ENCODE measurements around the gene XRCC4. TPM values are rescaled to one million over a fixed set of nuclear protein-coding genes. Genes with fewer than 3 reads are reported as not detected.
"Not testable (repeated sequence)": the region's sequence is repeated elsewhere in the genome, so short reads cannot be mapped to it uniquely, and the experiment has no call there.

The XRCC4 gene
- total RNA-seq, 1 donor = 5.0 TPM

DNA sequence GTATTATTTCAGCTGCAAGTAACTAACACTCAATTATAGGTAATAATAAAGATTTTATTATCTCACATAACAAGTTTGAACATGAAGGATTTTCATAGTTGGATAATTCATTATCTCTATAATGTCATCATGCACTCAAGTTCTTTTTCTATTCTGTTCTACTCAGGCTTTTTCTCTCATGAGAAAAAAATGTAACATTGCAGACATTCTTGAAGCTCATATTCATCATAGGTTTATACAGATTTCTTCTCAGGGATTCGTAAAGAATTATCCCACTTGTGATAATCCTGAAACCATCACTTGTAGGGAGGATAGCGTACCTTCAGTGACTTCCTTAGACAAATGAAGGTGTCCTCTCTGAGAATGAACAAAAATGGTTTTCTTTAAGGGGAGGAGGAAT lies 150.3 kb downstream of the XRCC4 start:
- Histone ChIP-seq H3K4me1 (ENCODE audit: insufficient read depth, low read length) (no peaks in the 10 kb centered on the region), H3K4me3 (ENCODE audit: low read length) (no peak overlapping the region), H3K27me3 (ENCODE audit: insufficient read depth, low read length) (no peaks in the 10 kb centered on the region), H3K9me3 (ENCODE audit: low read depth, low read length) (no peaks in the 10 kb centered on the region)

DNA sequence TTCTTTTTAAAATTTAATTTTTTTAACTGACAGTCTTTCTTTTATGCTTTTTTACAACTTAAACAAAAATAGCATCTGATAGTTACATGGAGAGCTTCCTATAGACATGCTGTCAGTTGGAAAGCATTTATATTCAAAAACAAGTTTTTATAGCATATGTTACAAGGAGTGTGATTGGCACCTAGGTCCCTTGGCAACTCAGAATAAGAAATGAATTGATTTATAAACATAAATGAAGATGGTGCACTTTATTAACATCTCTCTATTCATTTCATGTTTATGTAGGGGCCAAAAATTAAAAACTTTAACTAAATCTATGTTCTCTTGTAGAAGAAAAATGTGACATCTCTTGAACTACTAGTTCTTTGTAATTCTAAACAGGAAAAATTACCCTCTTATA lies 153.2 kb downstream of the XRCC4 start:
- Histone ChIP-seq H3K9me3 (ENCODE audit: low read depth, low read length) (no peaks in the 10 kb centered on the region), H3K27me3 (ENCODE audit: insufficient read depth, low read length) (no peaks in the 10 kb centered on the region), H3K4me1 (ENCODE audit: insufficient read depth, low read length) (no peaks in the 10 kb centered on the region), H3K4me3 (ENCODE audit: low read length) (no peak overlapping the region)

DNA sequence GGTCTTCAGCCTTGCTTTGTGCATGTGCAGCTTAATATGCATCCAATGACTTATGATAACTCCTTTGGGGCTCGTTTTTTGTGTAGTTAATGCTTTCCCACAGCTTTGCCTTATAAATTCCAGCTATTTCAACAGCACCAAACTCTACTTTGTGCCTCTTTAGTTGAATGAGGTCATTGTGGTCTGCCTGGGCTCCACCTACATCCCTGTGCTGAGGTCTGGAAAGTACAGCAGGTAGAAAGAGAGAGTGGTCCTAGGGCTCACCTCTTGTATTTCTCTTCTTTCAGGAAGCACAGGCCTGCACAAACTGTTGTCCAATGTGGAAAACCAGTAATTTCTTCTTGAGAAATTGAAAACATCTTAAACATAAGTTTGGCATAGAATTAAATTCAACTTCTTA lies 167.2 kb downstream of the XRCC4 start:
- Histone ChIP-seq H3K9me3 (ENCODE audit: low read depth, low read length) (no peaks in the 10 kb centered on the region), H3K4me1 (ENCODE audit: insufficient read depth, low read length) (no peaks in the 10 kb centered on the region), H3K4me3 (ENCODE audit: low read length) (no peak overlapping the region), H3K27me3 (ENCODE audit: insufficient read depth, low read length) (no peaks in the 10 kb centered on the region)

DNA sequence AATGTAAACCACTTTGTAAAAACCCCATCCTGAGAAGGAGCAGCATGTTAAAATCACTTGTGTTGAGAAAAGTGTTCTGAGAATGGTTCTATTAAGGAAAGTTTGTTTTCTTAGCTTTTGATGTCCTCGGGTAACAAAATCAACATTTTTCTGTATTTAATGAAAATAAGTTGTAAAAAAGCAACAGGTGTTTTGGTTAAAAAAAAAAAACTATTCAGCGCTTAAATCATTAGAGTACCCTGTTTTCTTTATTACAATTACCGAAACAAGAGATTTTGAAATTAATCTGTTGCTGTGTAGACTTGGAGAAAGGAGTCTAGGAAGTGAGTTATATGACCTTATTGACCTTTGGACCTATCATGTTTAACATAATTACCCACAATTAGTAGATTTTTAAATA lies 167.7 kb downstream of the XRCC4 start:
- H3K4me1 ChIP-seq (ENCODE audit: insufficient read depth, low read length) = no peaks in the 10 kb centered on the region

DNA sequence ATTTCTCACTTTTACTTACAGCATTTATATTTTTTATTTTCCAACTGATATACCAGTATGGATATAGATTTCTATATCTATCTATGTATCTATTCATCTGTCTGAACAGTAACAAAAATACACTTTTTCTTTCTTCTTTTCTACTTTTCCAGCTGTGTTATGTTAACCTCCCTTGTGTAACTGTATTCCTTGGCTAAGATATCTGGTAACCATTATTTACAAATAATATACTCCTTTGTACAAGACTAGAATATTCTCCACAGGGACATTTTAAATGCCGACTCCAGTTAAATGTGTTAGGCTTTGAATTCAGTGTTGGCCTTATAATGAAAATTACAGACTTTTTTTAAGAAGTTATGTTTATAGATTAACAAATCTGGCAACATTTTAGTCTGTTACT lies 168.7 kb downstream of the XRCC4 start:
- H3K9me3 ChIP-seq (ENCODE audit: low read depth, low read length) = no peaks in the 10 kb centered on the region
- H3K4me3 ChIP-seq (ENCODE audit: low read length) = no peak overlapping the region
- H3K27me3 ChIP-seq (ENCODE audit: insufficient read depth, low read length) = no peaks in the 10 kb centered on the region
- H3K4me1 ChIP-seq (ENCODE audit: insufficient read depth, low read length) = no peaks in the 10 kb centered on the region

More for the DNA sequence above, 167.7 kb downstream of the XRCC4 start:
- H3K9me3 ChIP-seq (ENCODE audit: low read depth, low read length) = no peaks in the 10 kb centered on the region
- no peaks in the 10 kb centered on the region for H3K27me3 ChIP-seq (ENCODE audit: insufficient read depth, low read length)
- no peak overlapping the region for H3K4me3 ChIP-seq (ENCODE audit: low read length)

DNA sequence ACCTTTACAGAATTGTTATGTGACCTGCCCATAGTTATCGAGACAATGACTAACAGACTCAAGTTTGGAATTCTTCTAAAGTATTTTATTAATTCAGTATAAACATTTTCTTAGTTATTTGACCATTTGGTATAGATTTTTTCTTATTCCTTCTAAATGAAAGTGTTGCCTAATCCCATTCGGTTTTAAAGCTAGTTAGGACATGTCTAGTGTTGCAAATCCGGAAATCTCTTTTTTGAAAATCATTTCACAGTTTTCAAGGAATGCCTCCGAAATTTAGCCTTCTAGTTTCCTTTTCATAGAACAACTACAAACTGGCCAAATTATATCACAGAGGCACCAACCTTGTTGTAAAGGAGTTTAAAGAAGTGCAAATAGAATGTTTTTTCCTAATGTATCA lies 171.8 kb downstream of the XRCC4 start:
- no peaks in the 10 kb centered on the region for H3K27me3 ChIP-seq (ENCODE audit: insufficient read depth, low read length)
- no peak overlapping the region for H3K4me3 ChIP-seq (ENCODE audit: low read length)
- no peaks in the 10 kb centered on the region for H3K4me1 ChIP-seq (ENCODE audit: insufficient read depth, low read length)
- H3K9me3 ChIP-seq (ENCODE audit: low read depth, low read length) = no peaks in the 10 kb centered on the region

DNA sequence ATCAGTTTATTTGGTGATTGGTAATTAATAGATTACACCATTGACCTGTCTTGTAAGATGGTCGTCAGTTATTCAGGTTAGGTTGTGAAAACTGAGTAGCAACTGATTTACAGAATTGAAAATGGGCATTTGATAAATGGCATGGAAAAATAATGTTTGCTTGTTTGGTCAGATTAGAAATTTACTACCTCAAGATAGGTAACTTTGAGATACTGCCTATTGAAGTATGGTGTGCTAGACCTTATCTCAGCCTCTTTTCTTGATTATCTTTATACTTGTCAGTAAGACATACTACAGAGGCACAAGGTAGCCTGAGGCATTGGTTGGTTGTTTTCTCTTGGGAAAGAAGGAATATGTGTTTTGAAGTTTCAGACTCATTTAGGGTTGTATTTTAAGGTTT lies 174.5 kb downstream of the XRCC4 start:
- H3K27me3 ChIP-seq (ENCODE audit: insufficient read depth, low read length) = no peaks in the 10 kb centered on the region
- H3K9me3 ChIP-seq (ENCODE audit: low read depth, low read length) = no peaks in the 10 kb centered on the region
- H3K4me3 ChIP-seq (ENCODE audit: low read length) = no peak overlapping the region
- H3K4me1 ChIP-seq (ENCODE audit: insufficient read depth, low read length) = no peaks in the 10 kb centered on the region

DNA sequence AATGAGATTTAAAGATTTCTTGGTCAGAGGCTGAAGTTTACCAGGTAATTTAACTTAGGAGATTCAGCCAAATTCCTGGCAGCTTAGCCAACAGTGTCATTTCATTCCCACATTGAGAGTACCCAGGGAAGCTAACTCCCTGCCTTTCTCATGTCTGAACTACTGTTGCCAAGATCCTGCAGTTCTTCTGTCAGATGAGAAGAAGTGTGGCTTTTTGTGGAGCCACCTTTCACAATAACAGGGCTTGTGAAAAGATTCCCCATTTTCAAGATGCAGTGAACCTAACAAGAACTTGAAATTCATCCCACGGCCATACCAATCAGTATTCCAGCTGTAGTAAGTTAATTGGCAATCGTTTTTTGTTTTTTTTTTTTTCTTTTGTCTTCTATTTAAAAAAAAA lies 176.4 kb downstream of the XRCC4 start:
- no peaks in the 10 kb centered on the region for H3K4me1 ChIP-seq (ENCODE audit: insufficient read depth, low read length)

DNA sequence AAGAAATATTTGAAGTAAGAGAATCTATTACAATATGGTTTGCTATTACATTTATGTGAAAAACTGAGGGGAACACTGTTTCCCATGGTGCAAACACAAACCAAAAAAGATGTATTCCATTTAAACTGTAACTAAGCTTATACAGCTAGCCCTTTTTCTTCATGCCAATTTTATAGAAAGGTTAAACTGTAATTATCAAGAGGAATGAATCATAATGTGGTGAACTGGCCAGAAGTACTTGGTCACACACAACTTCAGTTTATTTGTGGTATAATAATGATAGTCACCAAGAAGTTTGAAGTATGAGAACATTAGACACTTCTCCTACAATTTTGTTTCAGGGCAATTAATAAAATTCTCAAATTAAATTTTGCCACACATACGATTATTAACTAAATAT lies 177.9 kb downstream of the XRCC4 start:
- no peaks in the 10 kb centered on the region for H3K27me3 ChIP-seq (ENCODE audit: insufficient read depth, low read length)
- H3K4me1 ChIP-seq (ENCODE audit: insufficient read depth, low read length) = no peaks in the 10 kb centered on the region
- H3K4me3 ChIP-seq (ENCODE audit: low read length) = no peak overlapping the region
- H3K9me3 ChIP-seq (ENCODE audit: low read depth, low read length) = no peaks in the 10 kb centered on the region

More for the DNA sequence above, 176.4 kb downstream of the XRCC4 start:
- Histone ChIP-seq H3K4me3 (ENCODE audit: low read length) (no peak overlapping the region), H3K27me3 (ENCODE audit: insufficient read depth, low read length) (no peaks in the 10 kb centered on the region), H3K9me3 (ENCODE audit: low read depth, low read length) (no peaks in the 10 kb centered on the region)

DNA sequence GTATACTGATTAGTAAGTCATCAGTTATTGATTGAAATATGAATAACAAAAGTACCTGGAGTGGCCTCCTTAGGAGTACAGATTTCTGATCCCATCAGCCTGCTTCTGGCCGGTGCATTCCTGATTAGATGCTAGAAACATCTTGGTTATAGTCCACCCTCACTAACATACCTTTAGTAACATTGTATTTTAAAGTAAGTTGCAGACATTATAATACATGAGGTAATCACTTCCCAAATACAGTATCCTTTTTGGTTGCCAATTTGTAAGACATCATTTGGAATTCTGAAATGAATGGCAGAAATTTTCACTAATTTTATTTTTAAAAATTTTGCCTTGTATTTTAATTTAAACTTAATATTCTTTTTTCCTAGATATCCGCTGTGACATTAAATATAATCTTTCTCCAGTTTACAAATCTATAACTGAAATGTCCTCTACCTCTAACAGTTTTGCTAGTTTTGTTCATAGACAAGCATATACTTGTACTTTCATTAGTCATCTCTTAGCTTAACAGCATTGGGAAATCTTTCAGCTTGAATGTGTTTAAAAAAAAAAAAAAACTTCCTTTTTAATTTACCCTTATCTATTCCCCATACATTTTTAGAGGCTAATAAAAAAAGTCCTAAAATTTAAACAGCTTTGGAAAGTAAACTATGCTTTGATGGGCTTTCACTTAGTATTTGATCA lies 178.9 kb downstream of the XRCC4 start:
- Histone ChIP-seq H3K9me3 (ENCODE audit: low read depth, low read length) (no peaks in the 10 kb centered on the region), H3K4me1 (ENCODE audit: insufficient read depth, low read length) (no peaks in the 10 kb centered on the region), H3K4me3 (ENCODE audit: low read length) (no peak overlapping the region), H3K27me3 (ENCODE audit: insufficient read depth, low read length) (no peaks in the 10 kb centered on the region)

DNA sequence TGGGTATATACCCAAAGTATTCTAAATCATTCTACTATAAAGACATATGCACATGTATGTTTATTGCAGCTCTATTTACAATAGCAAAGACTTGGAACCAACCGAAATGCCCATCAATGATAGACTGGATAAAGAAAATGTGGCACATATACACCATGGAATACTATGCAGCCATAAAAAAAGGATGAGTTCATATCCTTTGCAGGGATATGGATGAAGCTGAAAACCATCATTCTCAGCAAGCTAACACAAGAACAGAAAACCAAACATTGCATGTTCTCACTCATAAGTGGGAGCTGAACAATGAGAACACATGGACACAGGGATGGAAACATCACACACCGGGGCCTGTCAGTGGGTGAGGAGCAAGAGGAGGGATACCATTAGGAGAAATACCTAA lies 180.3 kb downstream of the XRCC4 start:
- not testable (repeated sequence) for H3K9me3 ChIP-seq (ENCODE audit: low read depth, low read length); H3K4me1 ChIP-seq (ENCODE audit: insufficient read depth, low read length); H3K4me3 ChIP-seq (ENCODE audit: low read length); H3K27me3 ChIP-seq (ENCODE audit: insufficient read depth, low read length)

DNA sequence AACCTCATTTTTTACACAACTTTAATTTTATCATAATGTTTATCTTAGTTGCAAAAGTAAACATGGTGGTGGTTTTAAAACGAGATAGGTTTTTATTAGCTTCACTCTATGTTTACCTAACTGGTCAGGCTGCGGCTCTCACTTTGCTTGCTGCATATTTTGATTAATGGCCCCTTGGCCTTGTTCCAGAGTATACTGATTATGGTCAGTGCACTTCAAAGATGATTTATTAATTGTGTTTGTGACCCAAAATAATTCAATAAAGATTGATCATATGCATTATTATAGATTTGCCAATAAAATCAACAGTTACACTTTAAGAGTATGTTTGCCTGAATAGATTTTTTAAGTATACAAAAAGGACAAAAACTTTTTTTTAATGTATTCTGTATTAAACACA lies 188.0 kb downstream of the XRCC4 start:
- H3K27me3 ChIP-seq (ENCODE audit: insufficient read depth, low read length) = no peaks in the 10 kb centered on the region

DNA sequence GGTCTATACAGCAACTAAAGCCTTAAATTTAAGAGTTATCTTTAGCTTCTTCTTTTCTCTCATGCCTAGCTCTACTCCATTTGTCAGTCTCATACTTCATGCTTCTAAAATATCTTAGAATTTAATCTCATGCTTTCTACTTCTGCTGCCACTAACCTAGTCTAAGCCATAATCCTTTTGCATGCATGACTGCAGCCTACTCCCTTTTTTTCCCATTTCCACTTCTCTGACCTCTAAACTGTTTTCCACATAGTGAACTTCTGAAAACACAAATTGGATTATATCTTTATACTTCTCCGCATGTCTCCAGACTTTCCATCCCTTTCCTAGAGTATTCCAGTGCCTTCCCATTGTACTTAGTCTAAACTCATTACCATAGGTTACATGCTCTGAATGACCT lies 193.0 kb downstream of the XRCC4 start:
- Histone ChIP-seq H3K9me3 (ENCODE audit: low read depth, low read length) (no peaks in the 10 kb centered on the region), H3K27me3 (ENCODE audit: insufficient read depth, low read length) (no peaks in the 10 kb centered on the region), H3K4me1 (ENCODE audit: insufficient read depth, low read length) (no peaks in the 10 kb centered on the region), H3K4me3 (ENCODE audit: low read length) (no peak overlapping the region)

More for the DNA sequence above, 188.0 kb downstream of the XRCC4 start:
- H3K4me3 ChIP-seq (ENCODE audit: low read length) = no peak overlapping the region
- H3K9me3 ChIP-seq (ENCODE audit: low read depth, low read length) = no peaks in the 10 kb centered on the region
- no peaks in the 10 kb centered on the region for H3K4me1 ChIP-seq (ENCODE audit: insufficient read depth, low read length)

DNA sequence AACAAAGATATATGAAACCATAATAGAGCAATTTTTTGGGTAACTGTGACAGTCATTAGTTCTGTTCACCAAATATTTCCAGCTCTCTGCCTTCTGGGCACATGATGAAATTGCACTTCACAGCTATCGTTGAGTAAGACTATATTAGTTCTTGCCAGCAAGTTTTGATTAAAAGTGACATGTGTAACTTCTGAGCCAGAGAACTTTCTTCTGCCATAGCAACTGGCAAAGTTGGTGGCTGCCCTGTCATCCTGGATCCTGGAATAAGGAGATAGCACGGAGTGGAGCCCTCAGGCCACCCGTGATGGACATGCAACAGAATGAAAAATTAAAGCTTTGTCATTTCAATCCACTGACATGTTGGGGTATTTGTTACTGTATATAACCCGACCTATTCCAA lies 199.8 kb downstream of the XRCC4 start:
- Histone ChIP-seq H3K4me3 (ENCODE audit: low read length) (no peak overlapping the region), H3K9me3 (ENCODE audit: low read depth, low read length) (no peaks in the 10 kb centered on the region), H3K27me3 (ENCODE audit: insufficient read depth, low read length) (no peaks in the 10 kb centered on the region), H3K4me1 (ENCODE audit: insufficient read depth, low read length) (no peaks in the 10 kb centered on the region)

DNA sequence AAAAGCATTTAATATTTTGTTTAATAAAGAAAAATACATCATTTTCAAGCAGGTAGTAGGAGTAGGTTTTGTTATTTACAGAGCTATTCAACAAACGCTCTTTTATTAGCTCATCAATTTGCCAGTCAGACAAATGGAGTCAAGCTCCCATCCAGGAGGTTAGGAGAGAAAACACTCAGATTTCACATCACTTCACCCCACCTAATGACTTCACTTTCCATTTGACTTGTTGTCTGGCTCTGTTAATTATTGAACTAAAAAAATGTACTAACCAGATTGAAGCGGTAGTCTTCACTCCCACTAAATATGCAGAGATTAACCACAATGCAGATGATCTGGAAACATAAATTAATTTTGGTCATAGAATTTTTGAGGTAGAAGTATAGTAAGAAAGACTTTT lies 200.6 kb downstream of the XRCC4 start:
- no peak overlapping the region for H3K4me3 ChIP-seq (ENCODE audit: low read length)
- H3K9me3 ChIP-seq (ENCODE audit: low read depth, low read length) = no peaks in the 10 kb centered on the region
- H3K27me3 ChIP-seq (ENCODE audit: insufficient read depth, low read length) = no peaks in the 10 kb centered on the region
- no peaks in the 10 kb centered on the region for H3K4me1 ChIP-seq (ENCODE audit: insufficient read depth, low read length)

DNA sequence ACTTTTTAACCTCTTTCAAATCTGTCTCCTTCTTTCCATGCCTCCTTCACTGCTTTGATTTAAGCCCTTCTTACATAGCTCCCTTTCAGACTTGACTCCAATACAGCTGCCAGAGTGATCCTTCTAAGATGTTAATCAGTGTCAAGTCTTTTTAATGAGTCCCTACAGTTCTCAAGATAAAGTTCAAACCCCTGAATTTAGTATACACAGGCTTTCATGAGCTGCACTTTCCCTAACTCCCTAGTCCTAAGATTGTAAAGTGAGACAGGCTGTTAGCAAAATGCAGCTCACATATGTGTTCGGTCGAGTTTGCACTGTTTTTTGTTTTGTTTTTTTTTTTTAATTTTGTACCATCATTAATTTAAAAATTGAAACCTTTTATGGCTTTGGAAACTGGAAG lies 203.8 kb downstream of the XRCC4 start:
- H3K27me3 ChIP-seq (ENCODE audit: insufficient read depth, low read length) = no peaks in the 10 kb centered on the region
- H3K9me3 ChIP-seq (ENCODE audit: low read depth, low read length) = no peaks in the 10 kb centered on the region
- no peak overlapping the region for H3K4me3 ChIP-seq (ENCODE audit: low read length)
- H3K4me1 ChIP-seq (ENCODE audit: insufficient read depth, low read length) = no peaks in the 10 kb centered on the region

All from mononuclear cell (primary cell).